Daoy (cell line): ENCODE data around the gene KSR2. TPM values are rescaled to one million over a fixed set of nuclear protein-coding genes. Genes with fewer than 3 reads are reported as not detected.

ENCODE experiments used
- DNase-seq: peaks from one replicate; pipeline ENCODE4 v3.0.0-alpha.2; 2015; ENCODE audit warnings: low read depth
- total RNA-seq: library from RNA; depleted of rRNA; stranded (reverse); fragments of >200 nt; shearing (Covaris generic); gene quantifications from 2 replicates; pipeline ENCODE4 v1.2.3, GENCODE V29; 2014

KSR2 gene
- total RNA-seq, 1 experiment from 2014 or later = 0.29 TPM

DNA sequence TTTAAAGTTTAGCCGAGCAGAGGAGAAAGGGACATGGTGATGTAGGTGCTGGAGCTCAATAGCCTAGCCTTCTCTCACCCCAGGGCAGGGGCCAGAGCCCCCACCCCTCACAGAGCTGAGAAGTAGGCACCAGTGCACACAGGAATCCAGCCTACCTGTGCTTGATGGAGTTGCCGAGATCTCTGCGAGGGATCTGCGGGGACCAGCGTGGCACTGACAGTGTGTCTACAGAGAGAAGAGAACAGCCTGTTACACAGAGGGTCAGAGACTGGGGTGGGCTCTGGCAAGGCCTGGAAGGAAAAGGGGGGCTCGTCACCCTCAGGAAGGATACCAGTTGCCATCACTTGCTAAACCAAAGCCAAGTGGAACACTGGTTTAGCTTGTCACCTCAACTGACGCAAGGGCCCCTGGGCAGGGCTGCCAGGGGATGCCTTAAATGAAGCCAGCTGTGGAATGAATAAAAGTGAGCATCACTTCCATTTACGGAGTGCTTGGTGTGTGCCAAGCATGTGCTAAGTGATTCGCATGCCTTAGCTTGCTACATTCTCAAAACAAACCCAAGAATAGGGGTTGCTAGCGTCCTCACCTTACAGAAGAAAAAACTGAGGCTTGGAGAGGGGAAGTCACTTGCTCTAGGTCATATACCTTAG, 386.5 kb downstream of the KSR2 start:
- no peak for DNase-seq

GRCh38 chr12:117580718-117581062, 388.1 kb downstream of the KSR2 start:
- DNase-seq = peak; percentile 87

- no peak for DNase-seq
These were observed 388.6 kb downstream of the KSR2 start for GRCh38 chr12:117580015-117580717.

GRCh38 chr12:117577122-117577657, 391.6 kb downstream of the KSR2 start:
- no peak for DNase-seq

DNA sequence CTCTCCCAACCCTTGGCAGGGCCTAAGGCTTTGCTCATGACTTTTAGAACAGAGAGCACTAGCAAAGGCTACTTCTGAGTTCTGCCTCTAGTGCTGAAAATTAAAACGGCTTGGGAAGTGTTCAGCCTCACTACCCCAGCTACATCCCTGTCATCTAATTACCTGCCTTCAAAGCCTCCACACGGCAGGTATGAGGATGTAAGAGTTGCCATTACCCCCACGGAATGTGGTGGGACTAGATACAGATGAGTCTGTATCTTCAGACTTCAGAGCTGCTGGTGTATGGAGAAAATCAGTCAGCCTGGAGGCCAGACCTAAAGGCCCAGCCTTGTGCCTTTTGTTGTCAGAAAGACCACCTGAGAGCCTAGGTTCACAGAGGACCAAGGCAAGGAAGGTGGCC, 392.7 kb downstream of the KSR2 start:
- no peak for DNase-seq

- no peak for DNase-seq
These were observed 394.1 kb downstream of the KSR2 start for GRCh38 chr12:117574655-117575054.

DNA sequence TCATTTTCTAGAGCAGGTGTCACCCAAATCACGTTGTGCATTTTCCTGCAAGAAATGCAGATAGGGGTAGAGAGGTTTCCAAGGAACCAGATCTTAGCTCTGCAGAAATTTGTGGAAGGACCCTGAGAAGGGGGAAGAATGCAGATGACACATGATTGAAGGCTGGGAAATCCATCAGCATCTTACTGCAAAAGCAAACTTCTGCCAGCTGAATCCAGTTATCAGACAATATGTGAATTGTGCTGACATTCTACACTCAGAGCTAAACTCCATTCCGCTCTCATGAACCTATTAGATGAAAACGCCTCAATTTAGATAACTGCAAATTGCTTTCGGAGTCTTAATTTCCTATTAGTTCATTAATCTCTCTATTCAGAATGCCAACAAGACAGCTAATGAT, 396.0 kb downstream of the KSR2 start:
- no peak for DNase-seq

DNA sequence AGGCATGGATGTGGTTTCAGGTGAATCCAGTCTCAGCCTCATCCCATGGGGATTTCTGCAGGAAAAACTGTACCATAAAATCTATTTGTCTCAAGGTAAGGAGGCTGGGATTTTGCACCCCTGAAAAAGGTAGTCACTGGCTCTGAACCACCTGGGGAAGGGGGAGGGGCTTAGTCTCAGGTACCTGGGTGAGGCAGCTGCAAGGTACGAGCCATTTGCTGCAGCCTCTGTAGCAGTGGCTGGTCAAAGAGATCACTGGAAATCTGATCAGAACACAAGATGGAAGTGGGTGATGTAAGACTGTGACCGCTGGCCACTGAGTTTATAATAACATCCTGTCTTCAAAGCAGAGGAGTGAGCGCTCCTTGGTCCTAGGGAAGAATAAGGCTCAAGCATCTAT, 397.5 kb downstream of the KSR2 start:
- DNase-seq = peak; percentile 35

DNA sequence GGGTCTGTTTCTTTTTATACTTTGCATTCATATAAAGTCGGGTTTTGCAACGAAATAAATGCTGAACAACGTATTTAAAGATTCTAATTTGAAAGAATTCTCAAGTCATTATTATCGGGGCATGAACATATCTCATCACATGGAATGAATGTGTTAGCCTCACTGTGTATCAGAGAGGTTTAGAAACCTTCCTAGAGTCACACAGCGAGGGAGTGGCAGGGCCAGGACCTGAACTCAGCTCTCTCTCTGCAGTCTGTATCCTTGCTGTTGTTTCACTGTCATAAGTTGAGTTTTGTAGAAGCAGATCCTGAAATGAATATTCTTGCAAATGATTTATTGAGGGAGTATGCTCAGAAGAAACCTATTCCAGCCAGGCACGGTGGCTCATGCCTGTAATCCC, 398.2 kb downstream of the KSR2 start:
- no peak for DNase-seq

DNA sequence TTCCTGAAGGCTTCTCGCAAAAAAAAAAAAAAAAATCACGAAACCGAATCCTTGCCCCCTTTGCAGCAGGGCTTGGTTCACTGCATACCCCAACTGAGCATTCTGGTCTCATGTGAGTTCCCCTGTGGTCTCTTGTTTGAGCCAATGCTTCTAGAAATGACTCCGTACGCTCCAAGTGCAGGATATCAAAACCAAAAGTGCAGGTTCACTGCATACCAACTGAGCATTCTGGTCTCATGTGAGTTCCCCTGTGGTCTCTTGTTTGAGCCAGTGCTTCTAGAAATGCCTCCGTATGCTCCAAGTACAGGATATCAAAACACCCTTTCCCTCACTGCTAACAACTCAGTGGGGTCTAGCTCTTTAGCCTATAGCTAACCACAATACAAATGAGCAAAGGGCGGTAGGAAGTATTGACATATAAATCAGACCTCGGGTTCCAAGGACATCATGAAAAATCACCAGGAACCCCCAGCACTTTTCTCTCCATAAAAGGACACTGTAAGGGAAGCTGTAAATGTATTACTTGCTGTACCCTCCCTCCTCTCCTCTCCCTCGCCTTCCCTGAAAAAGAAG, 401.1 kb downstream of the KSR2 start:
- no peak for DNase-seq

DNA sequence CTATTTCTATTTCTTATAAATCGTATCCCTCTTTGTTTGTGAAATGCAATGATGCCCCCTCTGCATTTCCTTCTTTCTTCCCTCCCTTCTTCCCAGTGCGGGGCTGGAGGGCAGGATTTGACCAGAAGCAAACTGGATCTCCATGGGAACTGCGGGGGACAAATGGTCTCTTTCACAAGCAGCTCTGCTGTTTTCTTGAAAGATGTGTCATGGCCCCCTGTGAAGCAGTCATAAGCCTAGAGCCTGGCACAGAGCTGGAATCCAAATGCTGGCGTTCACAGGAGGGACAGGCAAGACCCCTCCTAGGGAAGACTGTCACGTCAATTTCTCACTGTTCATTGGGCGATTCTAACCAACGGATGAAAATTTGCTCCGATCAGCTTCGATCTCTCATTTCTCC, 403.9 kb downstream of the KSR2 start:
- DNase-seq = peak; percentile 83

DNA sequence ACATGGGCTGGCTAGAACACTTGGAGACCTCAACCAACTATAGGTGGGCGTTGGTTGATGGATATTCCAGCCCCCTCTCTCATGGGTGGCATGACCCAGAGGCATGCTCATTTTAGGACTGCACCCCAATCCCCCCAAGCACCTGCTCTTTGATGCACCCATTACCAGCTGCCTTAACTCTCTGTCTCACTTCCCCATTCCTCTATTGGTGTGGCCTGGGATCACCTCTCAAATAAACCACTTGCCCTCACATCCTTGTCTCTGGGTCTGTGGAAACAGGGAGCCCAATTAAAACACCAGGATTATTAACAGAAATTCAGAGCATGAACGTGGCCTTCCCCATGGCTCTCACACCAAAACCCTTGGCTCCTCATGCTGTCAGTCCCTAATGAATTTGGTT, 405.1 kb downstream of the KSR2 start:
- DNase-seq = no peak

- DNase-seq = no peak
These were observed 405.8 kb downstream of the KSR2 start for GRCh38 chr12:117563007-117563406.

DNA sequence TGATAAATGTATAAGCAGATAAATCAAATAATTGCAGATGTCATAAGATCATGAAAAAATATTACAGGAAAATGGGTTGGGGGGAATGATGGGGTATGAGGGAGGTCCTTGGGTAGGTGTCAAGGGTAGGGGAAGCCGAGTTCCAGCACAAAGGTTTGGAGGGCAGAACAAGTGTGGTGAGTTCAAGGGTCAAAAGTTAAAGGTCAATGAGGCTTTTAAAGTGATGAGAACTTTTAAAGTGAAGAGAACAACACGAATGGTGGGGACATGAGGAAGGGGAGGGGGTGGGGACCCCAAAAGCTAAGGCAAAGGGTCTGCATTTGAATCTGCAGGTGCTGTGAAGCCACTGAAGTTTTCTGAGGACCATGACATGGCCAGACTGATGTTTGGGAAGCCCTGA, 406.8 kb downstream of the KSR2 start:
- no peak for DNase-seq

GRCh38 chr12:117559978-117560377, 408.8 kb downstream of the KSR2 start:
- DNase-seq = no peak

- no peak for DNase-seq
These were observed 412.9 kb downstream of the KSR2 start for GRCh38 chr12:117555889-117556288.

DNA sequence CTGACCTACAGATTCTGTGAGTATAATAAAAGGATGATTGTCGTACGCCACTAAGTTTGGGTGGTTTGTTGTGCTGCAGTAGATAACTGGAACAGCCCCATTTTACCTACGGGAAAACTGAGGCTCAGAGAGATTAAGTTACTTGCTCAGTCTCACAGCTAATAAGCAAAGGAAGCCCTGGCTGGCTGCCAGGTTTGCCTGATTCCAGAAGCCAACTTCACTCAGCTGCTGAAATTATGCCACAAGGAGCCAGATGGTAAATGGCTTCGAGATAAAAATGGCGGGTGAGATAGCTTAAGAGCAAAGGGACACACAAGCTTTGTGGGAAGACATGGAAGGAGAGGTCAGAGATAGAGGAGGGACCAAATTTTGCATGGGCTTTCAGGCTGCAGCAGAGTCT, 415.8 kb downstream of the KSR2 start:
- DNase-seq = no peak

- DNase-seq = no peak
These were observed 417.1 kb downstream of the KSR2 start for GRCh38 chr12:117551665-117552064.

GRCh38 chr12:117547209-117547608, 421.6 kb downstream of the KSR2 start:
- no peak for DNase-seq

GRCh38 chr12:117545216-117545615, 423.6 kb downstream of the KSR2 start:
- no peak for DNase-seq

DNA sequence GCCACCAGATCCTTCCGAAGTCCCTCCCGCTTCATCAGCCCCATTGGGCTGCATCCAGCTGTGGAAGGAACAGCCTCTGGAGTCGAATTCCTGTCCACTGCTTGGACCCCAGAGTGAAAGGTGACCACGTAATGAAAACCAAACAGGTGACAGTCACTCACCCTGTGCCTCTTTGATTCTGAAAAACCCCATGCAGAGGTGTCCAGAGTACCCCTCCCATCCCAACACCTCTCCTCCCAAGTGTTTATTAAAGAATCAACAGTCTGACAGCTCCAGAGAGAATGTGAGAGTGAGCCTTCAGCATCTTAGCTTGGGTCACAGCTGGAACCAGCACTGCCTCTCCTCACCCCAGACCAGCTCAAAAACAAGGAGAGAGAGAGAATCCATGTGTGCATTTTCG, 428.8 kb downstream of the KSR2 start:
- no peak for DNase-seq

DNA sequence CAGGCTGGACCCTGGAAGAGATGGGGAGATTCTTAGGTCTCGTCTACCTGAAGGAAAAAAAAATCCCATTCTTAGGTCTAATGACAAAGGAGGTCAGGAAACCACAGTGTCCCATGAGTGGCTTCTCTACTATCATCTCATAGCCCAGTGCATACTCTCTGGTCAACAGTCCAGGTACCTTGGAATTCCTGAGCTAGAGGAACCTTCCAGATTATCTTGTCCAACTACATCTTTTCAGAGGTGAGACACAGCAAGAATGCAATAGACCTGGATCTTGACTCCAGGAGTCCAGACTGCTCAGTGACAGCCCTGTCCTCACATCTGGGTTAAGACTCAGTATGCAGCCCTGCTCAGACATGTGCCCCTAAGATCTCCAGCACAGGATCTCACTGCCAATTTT, 429.9 kb downstream of the KSR2 start:
- DNase-seq = no peak

- peak; percentile 34 for DNase-seq
These were observed 430.6 kb downstream of the KSR2 start for GRCh38 chr12:117538032-117538690.
